ENCODE data around the gene ZNF326. TPM values are rescaled to one million over a fixed set of nuclear protein-coding genes. Genes with fewer than 3 reads are reported as not detected.
A peak's percentile ranks its signal among the peaks of the same experiment; 100 is the strongest.

Gene ZNF326
- total RNA-seq, 1 donor from 2014 or later = 0.75 TPM

GRCh38 chr1:89987159-89987819 is 7.6 kb upstream of the ZNF326 start:
- no peak for DNase-seq (ENCODE audit: low spot score in 2 of 2)
- intact Hi-C loops (cut with DNase I) = loop anchor here (1.0 kb wide), 2 partner anchors 144 to 183 kb away; no protein-coding TSS in a partner anchor
- Histone ChIP-seq H3K27me3 (no peaks in the 10 kb centered on the region), H3K9me3 (no peaks in the 10 kb centered on the region), H3K36me3 (no peaks in the 10 kb centered on the region), H3K4me3 (no peak overlapping the region), H3K27ac (no peak overlapping the region), H3K4me1 (no peaks in the 10 kb centered on the region)
- TF ChIP-seq, protein P1, sequence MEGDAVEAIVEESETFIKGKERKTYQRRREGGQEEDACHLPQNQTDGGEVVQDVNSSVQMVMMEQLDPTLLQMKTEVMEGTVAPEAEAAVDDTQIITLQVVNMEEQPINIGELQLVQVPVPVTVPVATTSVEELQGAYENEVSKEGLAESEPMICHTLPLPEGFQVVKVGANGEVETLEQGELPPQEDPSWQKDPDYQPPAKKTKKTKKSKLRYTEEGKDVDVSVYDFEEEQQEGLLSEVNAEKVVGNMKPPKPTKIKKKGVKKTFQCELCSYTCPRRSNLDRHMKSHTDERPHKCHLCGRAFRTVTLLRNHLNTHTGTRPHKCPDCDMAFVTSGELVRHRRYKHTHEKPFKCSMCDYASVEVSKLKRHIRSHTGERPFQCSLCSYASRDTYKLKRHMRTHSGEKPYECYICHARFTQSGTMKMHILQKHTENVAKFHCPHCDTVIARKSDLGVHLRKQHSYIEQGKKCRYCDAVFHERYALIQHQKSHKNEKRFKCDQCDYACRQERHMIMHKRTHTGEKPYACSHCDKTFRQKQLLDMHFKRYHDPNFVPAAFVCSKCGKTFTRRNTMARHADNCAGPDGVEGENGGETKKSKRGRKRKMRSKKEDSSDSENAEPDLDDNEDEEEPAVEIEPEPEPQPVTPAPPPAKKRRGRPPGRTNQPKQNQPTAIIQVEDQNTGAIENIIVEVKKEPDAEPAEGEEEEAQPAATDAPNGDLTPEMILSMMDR (IDR thresholded peaks at IDR 0.05) = peak; percentile 63 to 84 (median 77)

DNA sequence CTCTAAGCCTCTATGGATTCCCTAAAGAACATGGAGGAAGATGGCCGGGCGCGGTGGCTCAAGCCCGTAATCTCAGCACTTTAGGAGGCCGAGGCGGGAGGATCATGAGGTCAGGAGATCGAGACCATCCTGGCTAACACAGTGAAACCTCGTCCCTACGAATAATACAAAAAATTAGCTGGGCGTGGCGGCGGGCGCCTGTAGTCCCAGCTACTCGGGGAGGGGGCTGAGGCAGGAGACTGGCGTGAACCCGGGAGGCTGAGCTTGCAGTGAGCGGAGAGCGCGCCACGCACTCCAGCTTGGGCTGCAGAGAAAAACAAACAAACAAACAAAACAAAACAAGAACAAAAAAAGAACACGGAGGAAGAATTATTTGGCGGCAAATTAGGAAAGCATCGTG is 5.8 kb upstream of the ZNF326 start:
- Histone ChIP-seq H3K27me3 (no peaks in the 10 kb centered on the region), H3K4me3 (no peak overlapping the region), H3K36me3 (no peaks in the 10 kb centered on the region), H3K9me3 (no peaks in the 10 kb centered on the region), H3K4me1 (no peaks in the 10 kb centered on the region), H3K27ac (no peak overlapping the region)
- no peak for DNase-seq (ENCODE audit: low spot score in 2 of 2)
- intact Hi-C loops (cut with DNase I) = no loop called here
- TF ChIP-seq, protein P1 (IDR thresholded peaks at IDR 0.05) = no peak

- no peaks in the 10 kb centered on the region for H3K36me3 ChIP-seq
- DNase-seq (ENCODE audit: low spot score in 2 of 2) = no peak
- no peaks in the 10 kb centered on the region for H3K9me3 ChIP-seq
- intact Hi-C loops (cut with DNase I) = loop anchor here (5.0 to 10.0 kb wide), 3 partner anchors 167 to 1097 kb away; partner anchors contain the start of genes GTF2B and LRRC8D
- TF ChIP-seq, protein P1 (IDR thresholded peaks at IDR 0.05) = no peak
- no peaks in the 10 kb centered on the region for H3K4me1 ChIP-seq
- H3K27me3 ChIP-seq = no peaks in the 10 kb centered on the region
- no peak overlapping the region for H3K4me3 ChIP-seq
- no peak overlapping the region for H3K27ac ChIP-seq
Measured at GRCh38 chr1:89989799-89990198, 5.1 kb upstream of the ZNF326 start.

DNA sequence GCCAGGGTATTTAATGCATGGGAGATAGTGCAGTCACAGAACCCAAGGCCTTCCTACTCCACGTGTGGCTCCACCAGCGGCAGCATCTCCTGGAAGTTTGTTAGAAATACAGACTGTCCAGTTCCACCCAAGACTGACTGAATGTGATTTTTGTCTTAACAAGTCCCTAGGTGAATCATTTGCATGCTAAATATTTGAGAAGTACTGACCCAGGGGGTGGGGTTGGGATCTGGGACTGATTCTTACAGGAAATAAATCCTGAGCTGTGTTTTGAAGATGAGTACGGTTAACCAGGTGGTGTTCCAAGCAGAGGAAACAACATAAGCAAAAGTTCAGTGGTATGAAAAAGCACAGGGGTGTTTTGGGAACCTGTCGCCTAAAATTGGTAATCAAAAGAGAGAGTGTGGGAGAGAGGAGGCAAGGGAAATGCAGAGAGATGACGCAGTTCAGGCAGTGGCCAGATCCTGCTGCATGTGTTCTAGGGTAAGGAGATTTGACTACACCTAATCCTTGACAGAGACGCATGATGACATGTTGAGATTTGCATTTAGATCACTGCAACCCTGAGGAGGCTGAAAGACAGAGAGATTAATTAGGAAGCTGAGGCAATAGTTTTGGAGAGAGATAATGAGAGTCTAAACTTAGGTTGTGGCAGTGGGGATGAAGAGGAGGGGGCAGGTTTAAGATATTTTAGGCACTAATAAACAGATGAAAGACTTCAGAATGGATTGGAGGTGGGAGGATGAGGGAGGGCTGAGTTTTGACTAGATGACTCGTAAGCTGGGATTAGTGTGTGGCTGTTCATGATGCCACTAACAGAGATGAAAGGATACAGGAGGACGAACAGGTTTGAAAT is 3.7 kb upstream of the ZNF326 start:
- no peaks in the 10 kb centered on the region for H3K36me3 ChIP-seq
- intact Hi-C loops (cut with DNase I) = loop anchor here (5.0 to 10.0 kb wide), 3 partner anchors 169 to 1099 kb away; partner anchors contain the start of genes GTF2B and LRRC8D
- peaks cover 0 to 3% of the 10 kb centered on the region in 2 donors for H3K4me1 ChIP-seq
- TF ChIP-seq, protein P1 (IDR thresholded peaks at IDR 0.05) = no peak
- no peak overlapping the region for H3K27ac ChIP-seq
- no peak for DNase-seq (ENCODE audit: low spot score in 2 of 2)
- H3K27me3 ChIP-seq = no peaks in the 10 kb centered on the region
- no peaks in the 10 kb centered on the region for H3K9me3 ChIP-seq
- H3K4me3 ChIP-seq = no peak overlapping the region

GRCh38 chr1:89993541-89993940 is 1.4 kb upstream of the ZNF326 start:
- H3K9me3 ChIP-seq = no peaks in the 10 kb centered on the region
- H3K36me3 ChIP-seq = no peaks in the 10 kb centered on the region
- H3K27me3 ChIP-seq = no peaks in the 10 kb centered on the region
- no peak overlapping the region for H3K27ac ChIP-seq
- peaks cover 0 to 17% of the 10 kb centered on the region in 2 donors for H3K4me1 ChIP-seq
- TF ChIP-seq, protein P1 (IDR thresholded peaks at IDR 0.05) = no peak
- DNase-seq (ENCODE audit: low spot score in 2 of 2) = no peak
- intact Hi-C loops (cut with DNase I) = loop anchor here (5.0 to 10.0 kb wide), 3 partner anchors 171 to 1101 kb away; partner anchors contain the start of genes GTF2B and LRRC8D
- H3K4me3 ChIP-seq = no peak overlapping the region
